HepG2 (cell line): ENCODE measurements around the gene MAPK10. TPM values are rescaled to one million over a fixed set of nuclear protein-coding genes. Genes with fewer than 3 reads are reported as not detected.
"Not testable (repeated sequence)": the region's sequence is repeated elsewhere in the genome, so short reads cannot be mapped to it uniquely, and the experiment has no call there.

ENCODE experiments used
- ATAC-seq: fragments of 200-7000 bp; cut with Tn5 transposase; 3 replicates; pipeline ENCODE4 v1.9.1; 2020; ENCODE audit warnings: mild to moderate bottlenecking, moderate library complexity
- BruUV-seq: library from RNA; stranded (reverse); fragments of 400-500 nt; replicated peaks from 2 replicates; lab custom pipeline; 2021; lab: Mats Ljungman, UMichigan
- CTCF ChIA-PET: fragments of 300-600 bp; formaldehyde crosslinking; extraction: SDS; loops from one replicate; lab custom pipeline; 2021; ENCODE audit warnings: low total read pairs, inconsistent platforms, low intra/inter-chr PET ratio; lab: Yijun Ruan, JAX
- POLR2A ChIA-PET: fragments of 350-600 bp; sonication (Branson Sonifier 250); formaldehyde crosslinking; loops from one replicate; lab custom pipeline; 2020; ENCODE audit warnings: antibody characterized with exemption, inconsistent platforms; lab: Yijun Ruan, JAX
- DNase-seq: peaks from one replicate; pipeline ENCODE4 v3.0.0-alpha.2; 2015; ENCODE audit warnings: low spot score
- FAIRE-seq: peaks from 3 replicates; lab custom pipeline; 2011; peaks lifted over from hg19 to GRCh38; lab: Jason Lieb, UNC
- H2AFZ ChIP-seq: one replicate; pipeline ENCODE4 v1.6.1; 2011; ENCODE audit warnings: low read length, inconsistent platforms
- H3K27ac ChIP-seq: fragments of 300-600 bp; 3 replicates; pipeline ENCODE4 v1.8.0; 2011; ENCODE audit warnings: mixed run types, mild to moderate bottlenecking, mixed read lengths, low read length, inconsistent platforms; ENCODE audit not compliant: insufficient read depth; ENCODE audit errors: extremely low read length
- H3K27me3 ChIP-seq, 2 experiments: fragments of 200-600 bp in 1 of 2; 2 replicates in 1 of 2; 3 replicates in 1 of 2; pipeline versions ENCODE4 v1.6.0 to v1.8.0; 2011; ENCODE audit warnings: low read length in 2 of 2, mild to moderate bottlenecking in 2 of 2, moderate library complexity in 2 of 2, inconsistent platforms in 1 of 2; ENCODE audit not compliant: insufficient read depth in 2 of 2, control insufficient read depth in 1 of 2
- H3K36me3 ChIP-seq, 2 experiments: fragments of 200-600 bp in 1 of 2; replicated peaks in 1 of 2; 2 replicates in 1 of 2; 3 replicates in 1 of 2; pipeline versions ENCODE4 v1.5.1 to v1.8.0; 2011; ENCODE audit warnings: low read length in 2 of 2, inconsistent platforms in 1 of 2; ENCODE audit not compliant: insufficient read depth in 2 of 2, control insufficient read depth in 1 of 2
- H3K4me1 ChIP-seq: 2 replicates; pipeline ENCODE4 v1.5.1; 2012; ENCODE audit warnings: low read length, inconsistent platforms; ENCODE audit not compliant: insufficient read depth
- H3K4me2 ChIP-seq: 2 replicates; pipeline ENCODE4 v1.6.0; 2011; ENCODE audit warnings: low read depth, low read length, inconsistent platforms
- H3K4me3 ChIP-seq, 3 experiments: fragments of 200-600 bp in 1 of 3; sonication (generic), shearing (Covaris generic) in 1 of 3; replicated peaks in 1 of 3; 2 replicates each; pipeline ENCODE4 v1.5.1; 2011 to 2016; ENCODE audit warnings: low read length in 3 of 3, inconsistent platforms in 2 of 3, low read depth in 2 of 3, mild to moderate bottlenecking in 2 of 3, control low read depth in 1 of 3, mixed read lengths in 1 of 3; ENCODE audit not compliant: insufficient read depth in 1 of 3
- H3K79me2 ChIP-seq: one replicate; pipeline ENCODE4 v1.6.1; 2011; ENCODE audit warnings: low read length, inconsistent platforms; ENCODE audit not compliant: insufficient read depth
- H3K9ac ChIP-seq: 2 replicates; pipeline ENCODE4 v1.6.0; 2011; ENCODE audit warnings: mild to moderate bottlenecking, low read depth, low read length, inconsistent platforms; ENCODE audit not compliant: insufficient read depth
- H3K9me3 ChIP-seq: 2 replicates; pipeline ENCODE4 v1.5.1; 2012; ENCODE audit warnings: mild to moderate bottlenecking, low read length
- H4K20me1 ChIP-seq: 2 replicates; pipeline ENCODE4 v1.6.0; 2011; ENCODE audit warnings: inconsistent platforms, mild to moderate bottlenecking, low read length, moderate library complexity; ENCODE audit not compliant: insufficient read depth
- ARNT2 ChIP-seq: sonication (generic); formaldehyde crosslinking; IDR thresholded peaks from 2 replicates; pipeline ENCODE4 v1.8.0; 2022; ENCODE audit warnings: mild to moderate bottlenecking, low read depth, missing genetic modification reagents, moderate library complexity
- RNF2 ChIP-seq: fragments of 450-650 bp; conservative IDR thresholded peaks from 2 replicates; pipeline ENCODE4 v1.6.1; 2016; ENCODE audit warnings: low read depth
- ZNF253 ChIP-seq: sonication (generic); formaldehyde crosslinking; IDR thresholded peaks from 2 replicates; pipeline ENCODE4 v1.8.0; 2022; ENCODE audit warnings: mild to moderate bottlenecking, missing genetic modification reagents, borderline replicate concordance
- ZNF816 ChIP-seq: sonication (generic); formaldehyde crosslinking; IDR thresholded peaks from 2 replicates; pipeline ENCODE4 v1.8.0; 2022; ENCODE audit warnings: missing genetic modification reagents, mild to moderate bottlenecking, borderline replicate concordance
- WGBS: methylation state at CpG from one replicate; pipeline ENCODE4 v1.1.6; 2017; ENCODE audit warnings: low lambda C conversion rate; 5-methylcytosine and 5-hydroxymethylcytosine counted together
- in situ Hi-C: cut with HindIII; loops from 2 replicates; pipeline ENCODE4 v1.10.0; 2017; ENCODE audit warnings: low pct_unique_long_range_greater_than_20kb; ENCODE audit not compliant: extremely low pct_ligation_motif_present
- intact Hi-C: fragments of 100-400 bp; cut with micrococcal nuclease; formaldehyde crosslinking; loops from one replicate; pipeline ENCODE4 v1.10.0; 2022; ENCODE audit not compliant: unreplicated experiment
- polyA plus RNA-seq, 8 experiments: library from polyadenylated mRNA; depleted of rRNA in 3 of 8; stranded (reverse) in 7 of 8; unstranded in 1 of 8; fragments of >200 nt; fragmentation: Illumina TruSeq in 4 of 8; extraction: Trizol in 4 of 8; gene quantifications; 2 replicates each; pipeline versions ENCODE4 v1.2.1 to v1.2.3, GENCODE V29; 2011 to 2016; ENCODE audit warnings: low read depth in 4 of 8, missing spikeins in 1 of 8, mixed read lengths in 1 of 8; ENCODE audit not compliant: insufficient read depth in 1 of 8
- total RNA-seq, 5 experiments: library from RNA; depleted of rRNA; stranded (reverse); fragments of >200 nt; fragmentation: Illumina TruSeq; extraction: Trizol; gene quantifications; 2 replicates each; pipeline ENCODE4 v1.2.3, GENCODE V29; 2016; ENCODE audit warnings: low read depth in 1 of 5
- TF ChIP-seq, protein P1 (sequence below): sonication (generic); formaldehyde crosslinking; IDR thresholded peaks from 2 replicates; pipeline ENCODE4 v1.4.0; 2020; ENCODE audit warnings: missing genetic modification reagents, borderline replicate concordance
- TF ChIP-seq, protein P2 (sequence below): sonication (generic); formaldehyde crosslinking; IDR thresholded peaks from 2 replicates; pipeline ENCODE4 v1.4.0; 2020; ENCODE audit warnings: missing genetic modification reagents
- TF ChIP-seq, protein P3 (sequence below), 2 experiments: IDR thresholded peaks; 2 replicates each; pipeline ENCODE4 v1.6.1; 2011 to 2012; ENCODE audit warnings: low read length in 2 of 2, borderline replicate concordance in 1 of 2, low read depth in 1 of 2, mild to moderate bottlenecking in 1 of 2, moderate library complexity in 1 of 2
- TF ChIP-seq, protein P4 (sequence below): sonication (generic); formaldehyde crosslinking; IDR thresholded peaks from 2 replicates; pipeline ENCODE4 v1.8.0; 2022; ENCODE audit warnings: mild to moderate bottlenecking, missing genetic modification reagents, moderate library complexity

The MAPK10 gene
- total and polyA plus RNA-seq, 2 of the 13 experiments (the other 11 are each of a cell fraction or from before 2014, with no cell fraction given), result not detected

DNA sequence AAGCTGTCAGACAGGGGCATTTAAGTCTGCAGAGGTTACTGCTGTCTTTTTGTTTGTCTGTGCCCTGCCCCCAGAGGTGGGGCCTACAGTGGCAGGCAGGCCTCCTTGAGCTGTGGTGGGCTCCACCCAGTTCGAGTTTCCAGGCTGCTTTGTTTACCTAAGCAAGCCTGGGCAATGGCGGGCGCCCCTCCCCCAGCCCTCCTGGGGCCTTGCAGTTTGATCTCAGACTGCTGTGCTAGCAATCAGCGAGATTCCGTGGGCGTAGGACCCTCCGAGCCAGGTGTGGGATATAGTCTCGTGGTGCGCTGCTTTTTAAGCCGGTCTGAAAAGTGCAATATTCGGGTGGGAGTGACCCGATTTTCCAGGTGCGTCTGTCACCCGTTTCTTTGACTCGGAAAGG is 284.1 kb downstream of the MAPK10 start:
- H3K79me2 ChIP-seq, H3K9ac ChIP-seq, intact Hi-C loops, CTCF ChIA-PET, H3K27ac ChIP-seq, ATAC-seq, BruUV-seq, FAIRE-seq, DNase-seq, H2AFZ ChIP-seq, H4K20me1 ChIP-seq, POLR2A ChIA-PET, H3K4me1 ChIP-seq, H3K27me3 ChIP-seq, H3K4me2 ChIP-seq, in situ Hi-C loops, H3K9me3 ChIP-seq, H3K4me3 ChIP-seq, H3K36me3 ChIP-seq: not testable (repeated sequence)
- TF ChIP-seq, protein P1, sequence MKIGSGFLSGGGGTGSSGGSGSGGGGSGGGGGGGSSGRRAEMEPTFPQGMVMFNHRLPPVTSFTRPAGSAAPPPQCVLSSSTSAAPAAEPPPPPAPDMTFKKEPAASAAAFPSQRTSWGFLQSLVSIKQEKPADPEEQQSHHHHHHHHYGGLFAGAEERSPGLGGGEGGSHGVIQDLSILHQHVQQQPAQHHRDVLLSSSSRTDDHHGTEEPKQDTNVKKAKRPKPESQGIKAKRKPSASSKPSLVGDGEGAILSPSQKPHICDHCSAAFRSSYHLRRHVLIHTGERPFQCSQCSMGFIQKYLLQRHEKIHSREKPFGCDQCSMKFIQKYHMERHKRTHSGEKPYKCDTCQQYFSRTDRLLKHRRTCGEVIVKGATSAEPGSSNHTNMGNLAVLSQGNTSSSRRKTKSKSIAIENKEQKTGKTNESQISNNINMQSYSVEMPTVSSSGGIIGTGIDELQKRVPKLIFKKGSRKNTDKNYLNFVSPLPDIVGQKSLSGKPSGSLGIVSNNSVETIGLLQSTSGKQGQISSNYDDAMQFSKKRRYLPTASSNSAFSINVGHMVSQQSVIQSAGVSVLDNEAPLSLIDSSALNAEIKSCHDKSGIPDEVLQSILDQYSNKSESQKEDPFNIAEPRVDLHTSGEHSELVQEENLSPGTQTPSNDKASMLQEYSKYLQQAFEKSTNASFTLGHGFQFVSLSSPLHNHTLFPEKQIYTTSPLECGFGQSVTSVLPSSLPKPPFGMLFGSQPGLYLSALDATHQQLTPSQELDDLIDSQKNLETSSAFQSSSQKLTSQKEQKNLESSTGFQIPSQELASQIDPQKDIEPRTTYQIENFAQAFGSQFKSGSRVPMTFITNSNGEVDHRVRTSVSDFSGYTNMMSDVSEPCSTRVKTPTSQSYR (CRISPR knock-in tag), result 0 out of 2 replicates have a peak, but pooled peaks have one; percentile 29
- 17% methylated on average over 3 of the region's 15 CpGs for WGBS

DNA sequence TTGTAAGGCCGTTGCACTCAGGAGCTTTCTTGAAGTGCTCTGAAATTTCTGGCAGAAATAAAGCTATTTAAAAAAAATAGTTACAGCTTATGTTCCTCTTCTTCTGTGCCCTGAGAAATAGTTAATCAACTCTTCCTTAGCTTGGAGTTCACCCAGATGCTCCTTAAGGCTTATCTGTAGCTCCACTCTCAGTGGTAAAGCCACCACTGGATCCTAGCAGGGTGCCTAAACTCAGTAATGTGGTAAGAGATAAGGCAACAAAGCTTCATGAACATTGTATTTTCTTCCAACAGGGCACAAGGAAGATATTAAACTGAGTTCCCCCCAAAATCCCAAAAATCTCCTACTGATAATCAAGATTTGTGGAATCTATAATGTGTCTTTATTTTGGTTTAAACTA is 299.5 kb downstream of the MAPK10 start:
- Histone ChIP-seq H3K9ac (no peak overlapping the region), H3K4me2 (no peak overlapping the region), H3K27ac (no peak overlapping the region), H4K20me1 (no peaks in the 10 kb centered on the region), H2AFZ (no peak overlapping the region), H3K79me2 (no peaks in the 10 kb centered on the region), H3K27me3 (no peaks in the 10 kb centered on the region), H3K4me3 (no peak overlapping the region), H3K9me3 (no peaks in the 10 kb centered on the region), H3K36me3 (no peaks in the 10 kb centered on the region), H3K4me1 (no peaks in the 10 kb centered on the region)
- no peak for DNase-seq
- FAIRE-seq, result no peak
- WGBS, result 6% methylated on average over 1 of the region's 1 CpG
- in situ Hi-C loops (no loop called here), intact Hi-C loops (no loop called here)
- ChIA-PET CTCF (no interaction called here), POLR2A (no interaction called here)
- BruUV-seq, result no TSS peak
- ATAC-seq, result no peak
- TF ChIP-seq ARNT2 (no peak), ZNF816 (CRISPR knock-in tag) (no peak), RNF2 (no peak), ZNF253 (CRISPR knock-in tag) (no peak)
- TF ChIP-seq, protein P2, sequence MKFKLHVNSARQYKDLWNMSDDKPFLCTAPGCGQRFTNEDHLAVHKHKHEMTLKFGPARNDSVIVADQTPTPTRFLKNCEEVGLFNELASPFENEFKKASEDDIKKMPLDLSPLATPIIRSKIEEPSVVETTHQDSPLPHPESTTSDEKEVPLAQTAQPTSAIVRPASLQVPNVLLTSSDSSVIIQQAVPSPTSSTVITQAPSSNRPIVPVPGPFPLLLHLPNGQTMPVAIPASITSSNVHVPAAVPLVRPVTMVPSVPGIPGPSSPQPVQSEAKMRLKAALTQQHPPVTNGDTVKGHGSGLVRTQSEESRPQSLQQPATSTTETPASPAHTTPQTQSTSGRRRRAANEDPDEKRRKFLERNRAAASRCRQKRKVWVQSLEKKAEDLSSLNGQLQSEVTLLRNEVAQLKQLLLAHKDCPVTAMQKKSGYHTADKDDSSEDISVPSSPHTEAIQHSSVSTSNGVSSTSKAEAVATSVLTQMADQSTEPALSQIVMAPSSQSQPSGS, result no peak
- TF ChIP-seq, protein P3, sequence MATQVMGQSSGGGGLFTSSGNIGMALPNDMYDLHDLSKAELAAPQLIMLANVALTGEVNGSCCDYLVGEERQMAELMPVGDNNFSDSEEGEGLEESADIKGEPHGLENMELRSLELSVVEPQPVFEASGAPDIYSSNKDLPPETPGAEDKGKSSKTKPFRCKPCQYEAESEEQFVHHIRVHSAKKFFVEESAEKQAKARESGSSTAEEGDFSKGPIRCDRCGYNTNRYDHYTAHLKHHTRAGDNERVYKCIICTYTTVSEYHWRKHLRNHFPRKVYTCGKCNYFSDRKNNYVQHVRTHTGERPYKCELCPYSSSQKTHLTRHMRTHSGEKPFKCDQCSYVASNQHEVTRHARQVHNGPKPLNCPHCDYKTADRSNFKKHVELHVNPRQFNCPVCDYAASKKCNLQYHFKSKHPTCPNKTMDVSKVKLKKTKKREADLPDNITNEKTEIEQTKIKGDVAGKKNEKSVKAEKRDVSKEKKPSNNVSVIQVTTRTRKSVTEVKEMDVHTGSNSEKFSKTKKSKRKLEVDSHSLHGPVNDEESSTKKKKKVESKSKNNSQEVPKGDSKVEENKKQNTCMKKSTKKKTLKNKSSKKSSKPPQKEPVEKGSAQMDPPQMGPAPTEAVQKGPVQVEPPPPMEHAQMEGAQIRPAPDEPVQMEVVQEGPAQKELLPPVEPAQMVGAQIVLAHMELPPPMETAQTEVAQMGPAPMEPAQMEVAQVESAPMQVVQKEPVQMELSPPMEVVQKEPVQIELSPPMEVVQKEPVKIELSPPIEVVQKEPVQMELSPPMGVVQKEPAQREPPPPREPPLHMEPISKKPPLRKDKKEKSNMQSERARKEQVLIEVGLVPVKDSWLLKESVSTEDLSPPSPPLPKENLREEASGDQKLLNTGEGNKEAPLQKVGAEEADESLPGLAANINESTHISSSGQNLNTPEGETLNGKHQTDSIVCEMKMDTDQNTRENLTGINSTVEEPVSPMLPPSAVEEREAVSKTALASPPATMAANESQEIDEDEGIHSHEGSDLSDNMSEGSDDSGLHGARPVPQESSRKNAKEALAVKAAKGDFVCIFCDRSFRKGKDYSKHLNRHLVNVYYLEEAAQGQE (IDR thresholded peaks at IDR 0.05; ENCODE audit: borderline replicate concordance in 1 of 2, low read depth in 1 of 2, low read length in 2 of 2), result no peak
- TF ChIP-seq, protein P4, sequence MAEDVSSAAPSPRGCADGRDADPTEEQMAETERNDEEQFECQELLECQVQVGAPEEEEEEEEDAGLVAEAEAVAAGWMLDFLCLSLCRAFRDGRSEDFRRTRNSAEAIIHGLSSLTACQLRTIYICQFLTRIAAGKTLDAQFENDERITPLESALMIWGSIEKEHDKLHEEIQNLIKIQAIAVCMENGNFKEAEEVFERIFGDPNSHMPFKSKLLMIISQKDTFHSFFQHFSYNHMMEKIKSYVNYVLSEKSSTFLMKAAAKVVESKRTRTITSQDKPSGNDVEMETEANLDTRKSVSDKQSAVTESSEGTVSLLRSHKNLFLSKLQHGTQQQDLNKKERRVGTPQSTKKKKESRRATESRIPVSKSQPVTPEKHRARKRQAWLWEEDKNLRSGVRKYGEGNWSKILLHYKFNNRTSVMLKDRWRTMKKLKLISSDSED (CRISPR knock-in tag), result no peak
